Omental fat pad (tissue), 4 donors: ENCODE measurements around the gene RITA1. TPM values are rescaled to one million over a fixed set of nuclear protein-coding genes. Genes with fewer than 3 reads are reported as not detected.

Experiments used
- ATAC-seq: fragments of 150-250 bp; one replicate; pipeline ENCODE4 v1.9.1; 2016; ENCODE audit warnings: mild to moderate bottlenecking, moderate library complexity; ENCODE audit not compliant: low FRiP score
- DNase-seq: peaks from one replicate; pipeline ENCODE4 v3.0.0-alpha.2; 2019; ENCODE audit warnings: low spot score
- CTCF ChIP-seq, 3 donors: fragments of 450-650 bp; IDR thresholded peaks; one replicate each; pipeline ENCODE4 v1.5.1; 2016 to 2017; ENCODE audit warnings: antibody characterized with exemption in 3 of 3, mild to moderate bottlenecking in 3 of 3, moderate library complexity in 2 of 3
- total RNA-seq, 4 donors: library from RNA; depleted of rRNA; stranded (reverse); fragments of >200 nt; gene quantifications; one replicate each; pipeline ENCODE4 v1.1.0, GENCODE V29; 2016

RITA1 gene
- total RNA-seq, 4 donors from 2014 or later = 7.9 to 14.3 (median 11.5) TPM

GRCh38 chr12:113155060-113155459, 30.5 kb upstream of the RITA1 start:
- DNase-seq (no peak), ATAC-seq (no peak)
- no peak for TF ChIP-seq CTCF (IDR thresholded peaks at IDR 0.05)

GRCh38 chr12:113155646-113156045, 29.9 kb upstream of the RITA1 start:
- TF ChIP-seq CTCF (IDR thresholded peaks at IDR 0.05) = no peak
- no peak for ATAC-seq
- DNase-seq = no peak

GRCh38 chr12:113157218-113157859, 28.2 kb upstream of the RITA1 start:
- TF ChIP-seq CTCF (IDR thresholded peaks at IDR 0.05) = no peak
- no peak for ATAC-seq
- no peak for DNase-seq

- no peak for TF ChIP-seq CTCF (IDR thresholded peaks at IDR 0.05)
- DNase-seq (no peak), ATAC-seq (no peak)
Measured at GRCh38 chr12:113158439-113159203, 26.9 kb upstream of the RITA1 start.

- TF ChIP-seq CTCF (IDR thresholded peaks at IDR 0.05) = no peak
- DNase-seq (no peak), ATAC-seq (no peak)
Measured at GRCh38 chr12:113159937-113160336, 25.6 kb upstream of the RITA1 start.

GRCh38 chr12:113161415-113162016, 24.0 kb upstream of the RITA1 start:
- no peak for TF ChIP-seq CTCF (IDR thresholded peaks at IDR 0.05)
- DNase-seq = no peak
- no peak for ATAC-seq
